SK-N-SH (cell line): ENCODE measurements around the gene POLD2. TPM values are rescaled to one million over a fixed set of nuclear protein-coding genes. Genes with fewer than 3 reads are reported as not detected.

Experiments used
- CTCF ChIA-PET: fragments of 300-600, 350-600 bp; formaldehyde crosslinking; extraction: SDS; loops from one replicate; lab custom pipeline; 2021; lab: Yijun Ruan, JAX
- POLR2A ChIA-PET: fragments of 350-600 bp; sonication (Branson Sonifier 250); formaldehyde crosslinking; extraction: SDS; loops from one replicate; lab custom pipeline; 2020; ENCODE audit warnings: antibody characterized with exemption, inconsistent platforms; lab: Yijun Ruan, JAX
- DNase-seq: peaks from one replicate; pipeline ENCODE4 v3.0.0; 2012
- H2AFZ ChIP-seq: fragments of 200-600 bp; sonication (generic); 2 replicates; pipeline ENCODE4 v1.8.1; 2016; ENCODE audit warnings: antibody characterized with exemption, mild to moderate bottlenecking, low read depth
- H3F3A ChIP-seq: fragments of 200-600 bp; sonication (generic); replicated peaks from 2 replicates; pipeline ENCODE3; 2016; ENCODE audit warnings: antibody characterized with exemption, mild to moderate bottlenecking; ENCODE audit not compliant: insufficient read depth
- H3K27ac ChIP-seq, 2 experiments: fragments of 200-500 bp in 1 of 2; fragments of 200-600 bp in 1 of 2; sonication (Bioruptor generic) in 1 of 2; sonication (generic), shearing (Covaris generic) in 1 of 2; 2 replicates each; pipeline versions ENCODE4 v1.5.1 to v1.6.1; 2014 to 2016; ENCODE audit warnings: low read depth in 2 of 2, inconsistent platforms in 1 of 2, low read length in 1 of 2, mild to moderate bottlenecking in 1 of 2, mixed read lengths in 1 of 2
- H3K27me3 ChIP-seq: fragments of 200-600 bp; sonication (generic), shearing (Covaris generic); 2 replicates; pipeline ENCODE4 v1.6.1; 2016; ENCODE audit warnings: mixed run types; ENCODE audit not compliant: insufficient read depth
- H3K36me3 ChIP-seq, 2 experiments: fragments of 200-500 bp in 1 of 2; fragments of 200-600 bp in 1 of 2; sonication (Bioruptor generic) in 1 of 2; sonication (generic) in 1 of 2; replicated peaks in 1 of 2; 2 replicates each; pipeline versions ENCODE3 to v1.5.1; 2014 to 2016; ENCODE audit warnings: low read length in 1 of 2, mild to moderate bottlenecking in 1 of 2; ENCODE audit not compliant: insufficient read depth in 2 of 2, control insufficient read depth in 1 of 2
- H3K4me1 ChIP-seq, 2 experiments: fragments of 200-500 bp in 1 of 2; fragments of 200-600 bp in 1 of 2; sonication (Bioruptor generic) in 1 of 2; sonication (generic), shearing (Covaris generic) in 1 of 2; 2 replicates each; pipeline versions ENCODE4 v1.5.1 to v1.6.1; 2014 to 2016; ENCODE audit warnings: low read depth in 1 of 2, low read length in 1 of 2, mixed run types in 1 of 2; ENCODE audit not compliant: insufficient read depth in 2 of 2, control insufficient read depth in 1 of 2
- H3K4me2 ChIP-seq: fragments of 200-600 bp; sonication (generic), shearing (Covaris generic); 2 replicates; pipeline ENCODE4 v1.6.1; 2017; ENCODE audit warnings: mixed run types
- H3K4me3 ChIP-seq, 2 experiments: fragments of 200-500 bp in 1 of 2; fragments of 200-600 bp in 1 of 2; sonication (Bioruptor generic) in 1 of 2; sonication (generic), shearing (Covaris generic) in 1 of 2; 2 replicates each; pipeline versions ENCODE4 v1.5.1 to v1.8.1; 2014 to 2016; ENCODE audit warnings: low read depth in 2 of 2, inconsistent platforms in 1 of 2, low read length in 1 of 2, mild to moderate bottlenecking in 1 of 2, mixed read lengths in 1 of 2, moderate library complexity in 1 of 2
- H3K79me2 ChIP-seq: fragments of 200-600 bp; sonication (generic); 2 replicates; pipeline ENCODE4 v1.8.1; 2017; ENCODE audit warnings: mild to moderate bottlenecking; ENCODE audit not compliant: insufficient read depth
- H3K9ac ChIP-seq: fragments of 200-600 bp; sonication (generic); 2 replicates; pipeline ENCODE4 v1.6.1; 2017; ENCODE audit warnings: mixed run types
- H3K9me2 ChIP-seq: fragments of 200-600 bp; sonication (generic); 2 replicates; pipeline ENCODE4 v1.6.1; 2017; ENCODE audit warnings: mixed run types
- H3K9me3 ChIP-seq: fragments of 200-600 bp; sonication (generic); 2 replicates; pipeline ENCODE4 v1.6.1; 2017; ENCODE audit warnings: mixed run types, mild to moderate bottlenecking, moderate library complexity
- H4K20me1 ChIP-seq: fragments of 200-600 bp; sonication (generic); 2 replicates; pipeline ENCODE4 v1.6.1; 2017; ENCODE audit warnings: mild to moderate bottlenecking, mixed run types; ENCODE audit not compliant: insufficient read depth
- CHD2 ChIP-seq: fragments of 150-350 bp; IDR thresholded peaks from 2 replicates; pipeline ENCODE4 v1.6.1; 2018; ENCODE audit warnings: low read length; ENCODE audit not compliant: partially characterized antibody
- CTCF ChIP-seq: fragments of 200-600 bp; sonication (generic); IDR thresholded peaks from 2 replicates; pipeline ENCODE4 v1.6.1; 2017; ENCODE audit warnings: antibody characterized with exemption, mild to moderate bottlenecking, moderate library complexity
- EZH2phosphoT487 ChIP-seq: fragments of 200-600 bp; sonication (generic); IDR thresholded peaks from 2 replicates; pipeline ENCODE4 v1.6.1; 2017; ENCODE audit warnings: low read depth, mixed run types, mild to moderate bottlenecking, antibody characterized with exemption, moderate library complexity, borderline replicate concordance
- FOXJ3 ChIP-seq: sonication (generic); formaldehyde crosslinking; IDR thresholded peaks from 2 replicates; pipeline ENCODE4 v1.5.1; 2020; ENCODE audit warnings: mild to moderate bottlenecking, missing genetic modification reagents
- JUND ChIP-seq: IDR thresholded peaks from 2 replicates; pipeline ENCODE4 v1.4.0; 2012
- MAX ChIP-seq: IDR thresholded peaks from 2 replicates; pipeline ENCODE4 v1.4.0; 2012; ENCODE audit warnings: low read depth
- MEF2A ChIP-seq: IDR thresholded peaks from 2 replicates; pipeline ENCODE4 v1.4.0; 2012; ENCODE audit warnings: low read depth, borderline replicate concordance
- MXI1 ChIP-seq: IDR thresholded peaks from 2 replicates; pipeline ENCODE4 v1.6.1; 2012; ENCODE audit warnings: mild to moderate bottlenecking, low read depth, low read length, improper control_type of control experiment
- RCOR1 ChIP-seq: fragments of 150-350 bp; IDR thresholded peaks from 2 replicates; pipeline ENCODE4 v1.6.1; 2017; ENCODE audit warnings: antibody characterized with exemption, low read length
- REST ChIP-seq: IDR thresholded peaks from 2 replicates; pipeline ENCODE4 v1.6.1; 2012; ENCODE audit warnings: mild to moderate bottlenecking, low read depth, low read length, moderate library complexity
- RFX5 ChIP-seq: IDR thresholded peaks from 2 replicates; pipeline ENCODE4 v1.6.1; 2012; ENCODE audit warnings: mild to moderate bottlenecking, improper control_type of control experiment, low read length
- RXRA ChIP-seq: IDR thresholded peaks from 2 replicates; pipeline ENCODE4 v1.4.0; 2012; ENCODE audit warnings: low read depth, mild to moderate bottlenecking, borderline replicate concordance
- SMC3 ChIP-seq: IDR thresholded peaks from 2 replicates; pipeline ENCODE4 v1.6.1; 2012; ENCODE audit warnings: low read depth, low read length, improper control_type of control experiment
- TAF1 ChIP-seq: IDR thresholded peaks from 2 replicates; pipeline ENCODE4 v1.6.1; 2012; ENCODE audit warnings: low read depth, mild to moderate bottlenecking, low read length, moderate library complexity, borderline replicate concordance
- TEAD4 ChIP-seq: IDR thresholded peaks from 2 replicates; pipeline ENCODE4 v1.4.0; 2012; ENCODE audit warnings: mild to moderate bottlenecking, borderline replicate concordance; ENCODE audit not compliant: insufficient read depth
- USF1 ChIP-seq: IDR thresholded peaks from 2 replicates; pipeline ENCODE4 v1.4.0; 2012; ENCODE audit warnings: low read depth, borderline replicate concordance
- YY1 ChIP-seq: IDR thresholded peaks from 2 replicates; pipeline ENCODE4 v1.4.0; 2012; ENCODE audit warnings: low read depth, mild to moderate bottlenecking
- WGBS: methylation state at CpG from one replicate; pipeline ENCODE4 v1.1.6; 2017; ENCODE audit warnings: low lambda C conversion rate; 5-methylcytosine and 5-hydroxymethylcytosine counted together
- polyA plus RNA-seq, 3 experiments: library from polyadenylated mRNA; depleted of rRNA; stranded (reverse); fragments of >200 nt; gene quantifications; 2 replicates each; pipeline ENCODE4 v1.2.3, GENCODE V29; 2012

The POLD2 gene
- polyA plus RNA-seq, 1 of the 3 experiments (the other 2 are of a cell fraction), result 194 TPM

- Histone ChIP-seq H3K36me3 (no peaks in the 10 kb centered on the region), H3K9me3 (no peaks in the 10 kb centered on the region), H3K27ac (no peak overlapping the region), H3K27me3 (no peaks in the 10 kb centered on the region), H3K9ac (no peak overlapping the region), H3K4me1 (peaks cover 0 to 18% of the 10 kb centered on the region in 2 experiments; a peak in 1 of 4 replicates), H2AFZ (no peak overlapping the region), H3K4me3 (no peak overlapping the region), H3K4me2 (no peak overlapping the region), H4K20me1 (no peaks in the 10 kb centered on the region), H3K79me2 (no peaks in the 10 kb centered on the region), H3F3A (peaks cover 8% of the 10 kb centered on the region), H3K9me2 (no peaks in the 10 kb centered on the region)
- WGBS, result 78% methylated on average over 2 of the region's 2 CpGs
- ChIA-PET CTCF (interaction anchor here (0.6 to 3.2 kb wide), 4 partner anchors 17 to 66 kb away, joined by 3 to 15 read pairs (median 7); no protein-coding TSS in a partner anchor), POLR2A (interaction anchor here (1.6 kb wide), 1 partner anchor 24 kb away, joined by 4 read pairs; the partner anchor contains the start of gene POLD2)
- DNase-seq, result peak; percentile 6
- TF ChIP-seq MAX (no peak), YY1 (no peak), REST (no peak), MXI1 (no peak), EZH2phosphoT487 (no peak), FOXJ3 (CRISPR knock-in tag) (no peak), CHD2 (no peak), RXRA (no peak), RCOR1 (no peak), USF1 (no peak), MEF2A (no peak), TEAD4 (no peak), JUND (no peak), TAF1 (no peak), SMC3 (no peak), CTCF (no peak), RFX5 (no peak)
Observed at GRCh38 chr7:44148166-44148565, 24.8 kb upstream of the POLD2 start.
